ENCODE data around the gene SUPT3H. TPM values are rescaled to one million over a fixed set of nuclear protein-coding genes. Genes with fewer than 3 reads are reported as not detected.

Gene SUPT3H
- total RNA-seq, 1 experiment from 2014 or later = 10.3 TPM

DNA sequence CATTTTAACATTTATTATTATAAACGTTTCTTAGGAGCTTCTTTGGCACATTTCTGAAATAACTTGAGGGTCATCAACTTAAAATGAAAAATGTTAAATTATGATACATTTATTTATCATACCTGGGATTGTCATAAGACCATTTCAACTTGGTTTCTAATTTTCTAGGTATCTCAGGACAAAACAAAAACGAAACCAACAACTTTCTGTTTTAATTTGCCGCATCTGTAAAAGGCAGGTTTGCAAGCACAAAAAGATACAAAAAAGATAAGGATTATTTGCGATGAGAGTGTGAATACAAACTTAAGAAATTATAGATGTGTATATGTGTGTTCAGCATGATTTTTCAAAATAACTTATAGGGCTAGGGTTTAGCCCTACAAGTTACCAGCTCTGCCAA is 444.6 kb downstream of the SUPT3H start:
- H3K36me3 Mint-ChIP-seq (ENCODE audit: insufficient read depth, unreplicated experiment) = no peaks in the 10 kb centered on the region
- no peaks in the 10 kb centered on the region for H3K9me3 Mint-ChIP-seq (ENCODE audit: low read depth, unreplicated experiment)
- no peak for DNase-seq
- CTCF ChIA-PET = no interaction called here
- no peak for TF ChIP-seq CTCF (IDR thresholded peaks at IDR 0.05; ENCODE audit: unreplicated experiment)
- no peak overlapping the region for H3K27ac Mint-ChIP-seq (ENCODE audit: unreplicated experiment)
- H3K4me3 Mint-ChIP-seq (ENCODE audit: low read depth, unreplicated experiment) = no peak overlapping the region
- H3K27me3 Mint-ChIP-seq (ENCODE audit: unreplicated experiment) = no peaks in the 10 kb centered on the region
- no peaks in the 10 kb centered on the region for H3K4me1 Mint-ChIP-seq (ENCODE audit: low read depth, unreplicated experiment)
- no TSS peak for BruUV-seq (replicated peaks)
- intact Hi-C loops (cut with micrococcal nuclease; ENCODE audit: unreplicated experiment) = no loop called here

- TF ChIP-seq CTCF (IDR thresholded peaks at IDR 0.05; ENCODE audit: unreplicated experiment) = no peak
- no TSS peak for BruUV-seq (replicated peaks)
- Mint-ChIP-seq H3K4me1 (ENCODE audit: low read depth, unreplicated experiment) (no peaks in the 10 kb centered on the region), H3K27ac (ENCODE audit: unreplicated experiment) (no peak overlapping the region), H3K27me3 (ENCODE audit: unreplicated experiment) (no peaks in the 10 kb centered on the region), H3K36me3 (ENCODE audit: insufficient read depth, unreplicated experiment) (no peaks in the 10 kb centered on the region), H3K9me3 (ENCODE audit: low read depth, unreplicated experiment) (no peaks in the 10 kb centered on the region), H3K4me3 (ENCODE audit: low read depth, unreplicated experiment) (no peak overlapping the region)
- intact Hi-C loops (cut with micrococcal nuclease; ENCODE audit: unreplicated experiment) = no loop called here
- no peak for DNase-seq
- CTCF ChIA-PET = no interaction called here
Observed at GRCh38 chr6:44932651-44933091, 445.1 kb downstream of the SUPT3H start.

GRCh38 chr6:44931385-44931784 is 446.3 kb downstream of the SUPT3H start:
- no TSS peak for BruUV-seq (replicated peaks)
- CTCF ChIA-PET = no interaction called here
- Mint-ChIP-seq H3K4me3 (ENCODE audit: low read depth, unreplicated experiment) (no peak overlapping the region), H3K4me1 (ENCODE audit: low read depth, unreplicated experiment) (no peaks in the 10 kb centered on the region), H3K36me3 (ENCODE audit: insufficient read depth, unreplicated experiment) (no peaks in the 10 kb centered on the region), H3K9me3 (ENCODE audit: low read depth, unreplicated experiment) (no peaks in the 10 kb centered on the region), H3K27ac (ENCODE audit: unreplicated experiment) (no peak overlapping the region), H3K27me3 (ENCODE audit: unreplicated experiment) (no peaks in the 10 kb centered on the region)
- intact Hi-C loops (cut with micrococcal nuclease; ENCODE audit: unreplicated experiment) = no loop called here
- no peak for DNase-seq
- no peak for TF ChIP-seq CTCF (IDR thresholded peaks at IDR 0.05; ENCODE audit: unreplicated experiment)

DNA sequence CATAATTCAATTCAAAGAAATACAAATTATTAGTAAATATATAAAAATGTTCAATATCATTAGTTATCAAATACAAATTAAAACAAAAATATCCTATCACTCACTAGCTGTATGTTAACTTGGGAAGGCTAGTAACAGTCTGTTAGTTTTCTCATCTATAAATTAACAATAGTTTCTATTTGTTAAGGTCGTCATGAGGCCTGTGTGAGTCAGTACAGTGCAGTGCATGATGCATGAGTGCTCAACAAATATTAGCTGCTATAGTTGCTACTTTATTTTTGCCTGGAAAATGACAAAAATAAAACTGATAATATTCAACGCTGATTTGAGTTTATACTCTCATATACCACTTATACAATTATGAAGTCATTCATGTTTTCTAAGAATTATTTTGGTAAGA is 451.2 kb downstream of the SUPT3H start:
- no peaks in the 10 kb centered on the region for H3K9me3 Mint-ChIP-seq (ENCODE audit: low read depth, unreplicated experiment)
- DNase-seq = no peak
- no TSS peak for BruUV-seq (replicated peaks)
- no peaks in the 10 kb centered on the region for H3K36me3 Mint-ChIP-seq (ENCODE audit: insufficient read depth, unreplicated experiment)
- no peak overlapping the region for H3K4me3 Mint-ChIP-seq (ENCODE audit: low read depth, unreplicated experiment)
- no peak for TF ChIP-seq CTCF (IDR thresholded peaks at IDR 0.05; ENCODE audit: unreplicated experiment)
- H3K27me3 Mint-ChIP-seq (ENCODE audit: unreplicated experiment) = no peaks in the 10 kb centered on the region
- no peak overlapping the region for H3K27ac Mint-ChIP-seq (ENCODE audit: unreplicated experiment)
- CTCF ChIA-PET = interaction anchor here (0.6 kb wide), 1 partner anchor 196 kb away, joined by 3 read pairs; no protein-coding TSS in a partner anchor
- intact Hi-C loops (cut with micrococcal nuclease; ENCODE audit: unreplicated experiment) = loop anchor here (5.0 to 10.0 kb wide), 2 partner anchors 81 to 262 kb away; no protein-coding TSS in a partner anchor
- peaks cover 14% of the 10 kb centered on the region for H3K4me1 Mint-ChIP-seq (ENCODE audit: low read depth, unreplicated experiment)

Data from Calu3 (cell line).